ENCODE data around the gene PPP4R4.

Gene PPP4R4

GRCh38 chr14:94312481-94313246, 138.5 kb downstream of the PPP4R4 start:
- DNase-seq = no peak

- DNase-seq = no peak
Measured at GRCh38 chr14:94313991-94314655, 140.0 kb downstream of the PPP4R4 start.

- DNase-seq = no peak
Measured at GRCh38 chr14:94314890-94315289, 140.8 kb downstream of the PPP4R4 start.

GRCh38 chr14:94316692-94317091, 142.6 kb downstream of the PPP4R4 start:
- DNase-seq = no peak

- no peak for DNase-seq
Measured at GRCh38 chr14:94317259-94317658, 143.1 kb downstream of the PPP4R4 start.

GRCh38 chr14:94320243-94320642, 146.1 kb downstream of the PPP4R4 start:
- DNase-seq = no peak

GRCh38 chr14:94321421-94322271, 147.5 kb downstream of the PPP4R4 start:
- no peak for DNase-seq

- DNase-seq = no peak
Measured at GRCh38 chr14:94322648-94323570, 148.8 kb downstream of the PPP4R4 start, which contains the start of gene SERPINA6. Gene SERPINA6 (minus strand): TSS chr14:94323336. CDS start chr14:94314648, 8,688 bp downstream.

GRCh38 chr14:94328196-94328595, 154.1 kb downstream of the PPP4R4 start:
- no peak for DNase-seq

Data from activated effector memory CD4-positive, alpha-beta T cell treated with anti-CD3 and anti-CD28 coated beads, Interleukin-2, amount 50 U/mL, for 16 hours (primary cell).